ENCODE measurements around the gene TLR7.

Gene TLR7

DNA sequence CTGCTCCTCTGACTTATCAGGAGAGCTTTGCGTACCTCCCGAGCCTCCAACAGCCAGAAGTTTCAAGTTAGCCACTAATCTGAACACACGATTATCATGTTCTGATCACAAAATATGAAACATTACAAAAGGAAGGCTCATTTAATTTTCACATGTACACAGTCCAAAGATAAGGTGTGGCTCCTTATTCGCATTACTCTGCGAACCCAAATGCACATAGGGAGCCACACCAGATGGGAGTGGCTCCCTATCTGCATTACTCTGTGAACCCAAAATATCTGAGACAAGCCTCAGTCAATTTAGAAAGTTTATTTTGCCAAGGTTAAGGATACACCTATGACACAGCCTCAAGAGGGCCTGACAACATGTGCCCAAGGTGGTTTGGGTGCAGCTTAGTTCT, 68.0 kb downstream of the TLR7 start:
- DNase-seq = no peak

GRCh38 chrX:12936947-12937346, 70.1 kb downstream of the TLR7 start:
- DNase-seq = no peak
